Immature natural killer cell (primary cell): Measurements from ENCODE around the gene PAFAH2. TPM values are rescaled to one million over a fixed set of nuclear protein-coding genes. Genes with fewer than 3 reads are reported as not detected.
A peak's percentile ranks its signal among the peaks of the same experiment; 100 is the strongest.

Experiments used
- DNase-seq, 3 donors: peaks; one replicate each; pipeline ENCODE4 v3.0.0; 2022; ENCODE audit warnings: mixed read lengths in 1 of 3
- H3K27ac Mint-ChIP-seq, 6 donors: one replicate each; pipeline ENCODE4 v1.8.0; 2020; ENCODE audit warnings: mixed read lengths in 6 of 6, mild to moderate bottlenecking in 5 of 6, inconsistent platforms in 4 of 6, moderate library complexity in 3 of 6
- H3K27me3 Mint-ChIP-seq, 3 donors: one replicate each; pipeline ENCODE4 v1.8.0; 2020 to 2021; ENCODE audit warnings: low read depth in 3 of 3, mild to moderate bottlenecking in 3 of 3, mixed read lengths in 3 of 3, moderate library complexity in 3 of 3, inconsistent platforms in 1 of 3
- H3K36me3 Mint-ChIP-seq, 3 donors: one replicate each; pipeline ENCODE4 v1.8.0; 2020; ENCODE audit warnings: mixed read lengths in 3 of 3, inconsistent platforms in 2 of 3, mild to moderate bottlenecking in 2 of 3
- H3K4me1 Mint-ChIP-seq, 2 donors: one replicate each; pipeline ENCODE4 v1.8.0; 2020; ENCODE audit warnings: inconsistent platforms in 2 of 2, mild to moderate bottlenecking in 2 of 2, mixed read lengths in 2 of 2, moderate library complexity in 1 of 2
- H3K4me3 Mint-ChIP-seq, 5 donors: one replicate each; pipeline ENCODE4 v1.8.0; 2020; ENCODE audit warnings: mild to moderate bottlenecking in 5 of 5, mixed read lengths in 5 of 5, inconsistent platforms in 3 of 5, moderate library complexity in 3 of 5
- H3K9me3 Mint-ChIP-seq, 6 donors: one replicate each; pipeline ENCODE4 v1.8.0; 2020; ENCODE audit warnings: mild to moderate bottlenecking in 6 of 6, mixed read lengths in 6 of 6, inconsistent platforms in 4 of 6, moderate library complexity in 3 of 6
- polyA plus RNA-seq, 3 donors: library from polyadenylated mRNA; unstranded; fragments of 300-500 nt; fragmentation: Illumina TruSeq; gene quantifications; one replicate each; pipeline ENCODE4 v1.2.3, GENCODE V29; 2021

The PAFAH2 gene
- polyA plus RNA-seq, 3 donors from 2014 or later: 35.6 to 65.0 (median 37.9) TPM

- H3K27ac Mint-ChIP-seq: no peak overlapping the region
- DNase-seq: no peak
- no peaks in the 10 kb centered on the region for H3K9me3 Mint-ChIP-seq
- H3K36me3 Mint-ChIP-seq: no peaks in the 10 kb centered on the region
- H3K4me1 Mint-ChIP-seq: peaks cover 8 to 20% of the 10 kb centered on the region in 2 donors
- peaks cover 0 to 10% (median 4%) of the 10 kb centered on the region in 3 donors for H3K27me3 Mint-ChIP-seq
- no peak overlapping the region for H3K4me3 Mint-ChIP-seq
These were observed 39.0 kb upstream of the PAFAH2 start for GRCh38 chr1:26036756-26037281.

- no peaks in the 10 kb centered on the region for H3K9me3 Mint-ChIP-seq
- DNase-seq: peak; percentile 75 to 79 (median 76)
- H3K27me3 Mint-ChIP-seq: peaks cover 0 to 10% (median 4%) of the 10 kb centered on the region in 3 donors
- H3K36me3 Mint-ChIP-seq: no peaks in the 10 kb centered on the region
- peak overlapping the region; percentile 91 to 94 (median 92) for H3K4me3 Mint-ChIP-seq
- peak overlapping the region; percentile 76 to 89 (median 86) for H3K27ac Mint-ChIP-seq
- H3K4me1 Mint-ChIP-seq: peaks cover 8 to 20% of the 10 kb centered on the region in 2 donors
These were observed 38.3 kb upstream of the PAFAH2 start for GRCh38 chr1:26035959-26036755.

GRCh38 chr1:26035203-26035958 lies 37.5 kb upstream of the PAFAH2 start:
- DNase-seq: peak; percentile 89 to 91 (median 90)
- H3K4me1 Mint-ChIP-seq: peaks cover 8 to 20% of the 10 kb centered on the region in 2 donors
- H3K9me3 Mint-ChIP-seq: no peaks in the 10 kb centered on the region
- H3K27ac Mint-ChIP-seq: peak overlapping the region; percentile 76 to 89 (median 86)
- H3K36me3 Mint-ChIP-seq: no peaks in the 10 kb centered on the region
- peaks cover 0 to 10% (median 8%) of the 10 kb centered on the region in 3 donors for H3K27me3 Mint-ChIP-seq
- H3K4me3 Mint-ChIP-seq: peak overlapping the region; percentile 91 to 94 (median 92)

- Mint-ChIP-seq H3K27me3 (peaks cover 0 to 11% (median 8%) of the 10 kb centered on the region in 3 donors), H3K9me3 (no peaks in the 10 kb centered on the region), H3K4me1 (peaks cover 8 to 20% of the 10 kb centered on the region in 2 donors), H3K4me3 (peak overlapping the region; percentile 91 to 94 (median 92)), H3K36me3 (no peaks in the 10 kb centered on the region), H3K27ac (peak overlapping the region in 1 of 6 donors; percentile 19)
- no peak for DNase-seq
These were observed 36.8 kb upstream of the PAFAH2 start for GRCh38 chr1:26034504-26035202.

GRCh38 chr1:26032656-26033357 lies 34.9 kb upstream of the PAFAH2 start:
- no peak for DNase-seq
- Mint-ChIP-seq H3K9me3 (no peaks in the 10 kb centered on the region), H3K27ac (no peak overlapping the region), H3K4me3 (no peak overlapping the region), H3K36me3 (no peaks in the 10 kb centered on the region), H3K27me3 (peaks cover 0 to 13% (median 8%) of the 10 kb centered on the region in 3 donors), H3K4me1 (peaks cover 8 to 20% of the 10 kb centered on the region in 2 donors)

GRCh38 chr1:26031611-26032220 lies 33.9 kb upstream of the PAFAH2 start:
- Mint-ChIP-seq H3K27me3 (peaks cover under 1 to 11% (median 8%) of the 10 kb centered on the region in 3 donors), H3K4me1 (peaks cover 8 to 20% of the 10 kb centered on the region in 2 donors), H3K36me3 (no peaks in the 10 kb centered on the region), H3K27ac (no peak overlapping the region), H3K9me3 (no peaks in the 10 kb centered on the region), H3K4me3 (no peak overlapping the region)
- DNase-seq: no peak

- H3K27ac Mint-ChIP-seq: no peak overlapping the region
- no peaks in the 10 kb centered on the region for H3K36me3 Mint-ChIP-seq
- no peak for DNase-seq
- H3K9me3 Mint-ChIP-seq: no peaks in the 10 kb centered on the region
- H3K27me3 Mint-ChIP-seq: peaks cover 2 to 11% (median 8%) of the 10 kb centered on the region in 3 donors
- H3K4me3 Mint-ChIP-seq: no peak overlapping the region
- H3K4me1 Mint-ChIP-seq: peaks cover 8 to 20% of the 10 kb centered on the region in 2 donors
These were observed 33.3 kb upstream of the PAFAH2 start for GRCh38 chr1:26031196-26031595.

GRCh38 chr1:26029864-26030481 lies 32.1 kb upstream of the PAFAH2 start:
- Mint-ChIP-seq H3K27ac (no peak overlapping the region), H3K9me3 (no peaks in the 10 kb centered on the region), H3K4me1 (peaks cover 5 to 8% of the 10 kb centered on the region in 2 donors), H3K27me3 (peaks cover 2 to 8% (median 5%) of the 10 kb centered on the region in 3 donors), H3K36me3 (no peaks in the 10 kb centered on the region), H3K4me3 (no peak overlapping the region)
- no peak for DNase-seq

- peaks cover 2 to 8% (median 5%) of the 10 kb centered on the region in 3 donors for H3K27me3 Mint-ChIP-seq
These were observed 31.4 kb upstream of the PAFAH2 start for GRCh38 chr1:26029054-26029863.

GRCh38 chr1:26028490-26028980 lies 30.7 kb upstream of the PAFAH2 start:
- no peaks in the 10 kb centered on the region for H3K9me3 Mint-ChIP-seq
- H3K4me3 Mint-ChIP-seq: no peak overlapping the region
- H3K27me3 Mint-ChIP-seq: peaks cover 2 to 8% (median 3%) of the 10 kb centered on the region in 3 donors
- no peaks in the 10 kb centered on the region for H3K4me1 Mint-ChIP-seq
- H3K36me3 Mint-ChIP-seq: no peaks in the 10 kb centered on the region
- DNase-seq: no peak
- H3K27ac Mint-ChIP-seq: no peak overlapping the region

More at GRCh38 chr1:26029054-26029863, 31.4 kb upstream of the PAFAH2 start:
- Mint-ChIP-seq H3K4me1 (peaks cover 0 to 1% of the 10 kb centered on the region in 2 donors), H3K4me3 (no peak overlapping the region), H3K27ac (no peak overlapping the region), H3K9me3 (no peaks in the 10 kb centered on the region), H3K36me3 (no peaks in the 10 kb centered on the region)
- DNase-seq: no peak

- H3K4me3 Mint-ChIP-seq: no peak overlapping the region
- no peak for DNase-seq
- H3K27me3 Mint-ChIP-seq: peaks cover 2 to 9% (median 3%) of the 10 kb centered on the region in 3 donors
- H3K36me3 Mint-ChIP-seq: no peaks in the 10 kb centered on the region
- no peaks in the 10 kb centered on the region for H3K4me1 Mint-ChIP-seq
- H3K9me3 Mint-ChIP-seq: no peaks in the 10 kb centered on the region
- H3K27ac Mint-ChIP-seq: no peak overlapping the region
These were observed 30.0 kb upstream of the PAFAH2 start for GRCh38 chr1:26027716-26028489.
